Superior temporal gyrus (tissue), 1 donor: ENCODE results near the gene VSIG4.
A peak's percentile ranks its signal among the peaks of the same experiment; 100 is the strongest.

Experiments
- DNase-seq: peaks from one replicate; pipeline ENCODE4 v3.0.0-alpha.2; 2016; ENCODE audit errors: extremely low spot score

The VSIG4 gene

DNA sequence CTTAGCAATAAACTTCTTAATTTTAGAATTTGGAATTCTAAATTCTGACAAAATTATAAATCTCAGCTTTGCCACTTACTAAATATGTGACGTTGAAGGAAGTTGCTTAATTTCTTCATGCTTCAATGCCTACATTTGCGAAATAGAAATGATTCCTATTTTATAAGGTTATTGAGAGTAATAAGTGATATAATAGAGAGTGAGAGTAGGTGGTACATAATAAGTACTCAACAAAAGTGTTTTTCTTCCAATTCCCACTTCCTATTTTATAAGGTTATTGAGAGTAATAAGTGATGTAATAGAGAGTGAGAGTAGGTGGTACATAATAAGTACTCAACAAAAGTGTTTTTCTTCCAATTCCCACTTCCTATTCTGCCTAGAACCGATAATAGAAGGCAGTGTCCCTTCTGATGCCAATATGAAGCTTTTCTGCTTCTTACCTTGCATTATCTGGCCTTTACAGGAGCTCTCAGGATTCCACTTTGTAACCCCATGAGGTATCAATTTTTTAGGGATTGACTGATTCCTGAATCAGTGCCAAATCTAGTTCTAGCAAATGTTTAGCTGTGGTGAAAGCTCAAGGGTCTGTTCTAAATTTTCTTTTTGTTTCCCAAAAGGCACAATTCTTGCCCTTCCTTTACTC, 31.4 kb downstream of the VSIG4 start:
- no peak for DNase-seq

DNA sequence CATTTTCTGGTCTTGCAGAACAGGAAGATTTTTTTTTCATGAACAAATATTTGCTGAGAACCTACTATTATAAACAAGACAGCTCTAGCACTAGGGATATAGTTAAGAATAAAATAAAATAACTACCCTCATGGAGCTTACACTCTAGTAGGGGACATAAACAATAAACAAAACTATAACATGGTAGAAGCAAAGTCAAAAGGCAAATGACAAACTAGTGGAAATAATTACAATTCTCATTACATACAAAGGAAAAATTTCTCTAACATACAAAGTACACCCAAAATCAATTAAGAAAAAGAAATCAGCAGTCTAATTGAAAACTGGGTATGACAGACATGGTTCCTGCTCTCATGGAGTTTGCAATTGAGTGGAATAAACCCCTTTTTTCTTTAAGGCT, 32.0 kb downstream of the VSIG4 start:
- DNase-seq: no peak

GRCh38 chrX:66005830-66006449, 33.9 kb downstream of the VSIG4 start:
- DNase-seq: no peak

- no peak for DNase-seq
Observed at GRCh38 chrX:66004928-66005829, 34.7 kb downstream of the VSIG4 start.

- DNase-seq: no peak
Observed at GRCh38 chrX:66002824-66003680, 36.8 kb downstream of the VSIG4 start.

GRCh38 chrX:66001596-66001995, 38.3 kb downstream of the VSIG4 start:
- no peak for DNase-seq

GRCh38 chrX:66000628-66001272, 39.1 kb downstream of the VSIG4 start:
- no peak for DNase-seq

DNA sequence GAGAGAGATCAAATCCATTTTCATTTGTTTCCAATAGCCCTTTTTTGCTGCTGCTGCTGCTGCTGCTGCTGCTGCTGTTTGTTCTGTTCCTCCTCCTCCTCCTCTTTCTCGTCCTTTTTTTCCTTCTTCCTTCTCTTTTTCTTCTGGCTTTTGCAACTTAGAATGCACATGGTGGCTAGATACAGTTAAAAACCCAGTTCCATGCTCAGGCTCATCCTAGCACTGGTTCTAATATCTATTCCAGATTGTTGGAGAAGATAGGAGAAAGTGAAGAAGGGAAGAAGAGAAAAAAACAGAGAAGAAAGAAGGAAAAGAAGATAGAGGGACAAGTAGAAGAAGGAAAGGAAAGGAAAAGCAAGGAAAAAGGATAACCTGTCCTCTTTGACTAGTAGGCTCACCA, 39.7 kb downstream of the VSIG4 start:
- DNase-seq: no peak

- no peak for DNase-seq
Observed at GRCh38 chrX:65999563-66000148, 40.2 kb downstream of the VSIG4 start.

DNA sequence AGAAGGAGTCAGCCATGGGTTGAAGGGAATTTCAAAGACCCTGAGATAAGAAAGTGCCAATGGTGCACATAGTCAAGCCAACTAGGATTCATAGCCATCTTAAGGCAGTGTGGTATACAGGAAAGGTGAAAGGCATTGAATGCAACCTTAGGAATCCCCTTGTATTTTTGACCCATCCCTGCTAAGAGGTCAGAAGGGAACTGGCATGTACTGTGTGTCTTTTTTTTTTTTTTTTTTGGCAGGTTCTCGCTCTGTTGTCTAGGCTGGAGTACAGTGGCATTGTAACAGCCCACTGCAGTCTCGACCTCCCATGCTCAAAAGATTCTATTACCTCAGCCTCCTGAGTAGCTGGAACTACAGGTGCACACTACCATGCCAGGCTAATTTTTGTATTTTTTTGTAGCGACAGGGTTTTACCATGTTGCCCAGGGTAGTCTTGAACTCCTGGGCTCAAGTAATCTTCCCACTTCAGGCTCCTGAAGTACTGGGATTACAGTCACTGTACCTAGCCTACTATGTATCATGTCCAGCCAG, 40.8 kb downstream of the VSIG4 start:
- no peak for DNase-seq

- no peak for DNase-seq
Observed at GRCh38 chrX:65997978-65998717, 41.7 kb downstream of the VSIG4 start.

DNA sequence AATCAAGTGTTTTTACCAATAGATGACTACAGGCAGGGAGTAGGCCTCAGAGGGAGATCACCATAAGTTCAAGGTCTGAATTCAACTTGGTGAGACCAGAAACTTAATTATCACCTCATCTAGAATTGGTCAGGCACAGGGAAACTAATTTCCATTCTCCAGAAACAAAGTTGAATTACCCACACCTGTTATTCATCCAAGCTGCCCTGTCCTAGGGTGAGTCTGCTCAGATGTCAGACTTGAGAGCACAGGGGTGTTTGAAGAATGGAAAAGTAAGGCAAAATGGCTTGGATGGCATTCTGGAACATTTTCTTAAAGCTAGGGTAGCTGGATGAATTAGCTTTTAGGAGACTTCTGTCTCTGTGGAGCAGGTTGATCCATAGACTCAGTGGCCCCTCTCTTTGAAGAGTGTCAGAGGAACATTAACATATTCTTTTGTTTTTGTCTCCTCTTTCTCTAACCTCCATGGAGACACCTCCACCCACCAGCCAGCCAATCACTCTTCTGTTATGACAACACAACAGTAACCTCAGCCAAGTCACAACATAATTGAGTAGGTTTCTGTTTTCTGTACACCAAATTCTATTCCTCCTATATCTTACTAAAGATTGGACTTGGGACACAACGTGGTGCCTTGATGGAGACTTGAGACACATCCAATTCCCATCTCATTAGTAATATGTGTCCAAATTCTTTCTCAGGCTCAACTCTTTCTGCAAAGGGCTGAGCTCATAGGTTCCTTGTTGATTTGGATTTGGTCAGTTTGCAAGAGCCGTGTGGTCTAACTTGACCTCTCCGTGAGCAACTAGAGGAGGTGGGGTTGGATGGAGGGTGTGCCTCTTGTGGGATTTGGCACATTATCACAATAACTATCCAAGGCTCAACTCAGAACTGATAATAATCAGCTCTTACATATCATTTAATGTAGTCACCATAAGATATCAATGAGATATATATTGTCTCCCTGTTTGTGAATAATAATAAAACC, 45.1 kb downstream of the VSIG4 start:
- DNase-seq: no peak

DNA sequence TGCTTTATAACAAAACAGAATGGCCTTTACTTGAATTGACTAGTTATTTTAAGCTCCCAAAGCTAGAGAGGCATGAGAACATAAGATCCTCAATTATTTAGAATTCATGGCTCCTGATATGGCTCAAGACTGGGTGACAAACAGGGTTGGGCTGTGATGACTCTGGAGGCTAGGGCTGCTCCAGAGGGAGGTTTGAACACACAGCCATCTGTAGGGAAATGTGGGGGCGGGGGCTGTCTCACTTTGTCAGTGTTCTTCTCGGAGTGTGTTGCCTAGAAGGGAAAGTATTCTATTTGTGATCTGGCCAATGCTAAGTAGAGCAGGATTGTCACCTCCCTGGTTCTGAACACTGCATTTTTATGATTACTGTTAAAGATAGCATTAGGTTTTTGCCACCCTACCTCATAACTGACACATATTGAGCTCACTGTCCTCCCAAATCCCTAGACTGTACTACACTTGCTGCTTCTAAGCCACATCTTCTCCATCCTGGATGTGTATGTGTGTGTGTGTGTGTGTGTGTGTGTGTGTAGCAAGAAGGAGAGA, 45.9 kb downstream of the VSIG4 start:
- no peak for DNase-seq

DNA sequence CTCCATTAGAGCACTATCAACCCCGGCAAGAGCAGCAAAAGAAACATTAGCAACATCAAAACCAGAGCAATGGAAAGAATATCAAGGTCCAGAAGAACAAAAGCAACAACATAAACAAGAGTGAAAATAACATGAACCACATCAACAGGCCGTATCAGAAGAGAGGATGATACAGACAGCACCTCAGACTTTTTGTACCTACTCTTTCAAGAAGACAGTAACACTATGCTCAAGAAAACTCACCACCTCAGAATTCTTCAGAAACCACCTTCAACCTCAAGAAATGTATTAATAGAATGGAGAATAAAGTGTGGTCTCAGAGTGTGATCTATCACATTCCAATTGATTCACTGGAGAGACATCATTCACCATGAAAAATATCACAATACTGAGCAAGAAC, 46.5 kb downstream of the VSIG4 start:
- DNase-seq: no peak

DNA sequence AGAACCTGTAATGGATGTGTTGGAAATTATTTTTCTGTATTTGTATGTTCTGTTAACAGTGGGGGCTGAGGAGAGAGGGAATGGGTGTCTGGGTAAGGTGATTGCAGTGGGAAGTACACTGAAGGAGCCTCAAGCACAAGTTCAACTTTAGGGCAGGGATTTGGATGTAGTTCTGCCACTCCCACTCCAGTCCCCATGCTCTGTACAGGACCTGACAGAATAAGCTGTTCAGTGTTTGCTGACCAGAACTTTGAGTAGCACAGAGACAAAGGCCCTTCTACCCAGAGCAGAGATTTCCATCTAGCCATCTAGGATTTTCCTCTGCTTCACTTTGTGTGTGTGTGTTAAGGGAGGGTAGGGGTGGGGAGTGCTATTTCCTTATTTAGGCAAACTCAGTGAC, 49.2 kb downstream of the VSIG4 start:
- no peak for DNase-seq

DNA sequence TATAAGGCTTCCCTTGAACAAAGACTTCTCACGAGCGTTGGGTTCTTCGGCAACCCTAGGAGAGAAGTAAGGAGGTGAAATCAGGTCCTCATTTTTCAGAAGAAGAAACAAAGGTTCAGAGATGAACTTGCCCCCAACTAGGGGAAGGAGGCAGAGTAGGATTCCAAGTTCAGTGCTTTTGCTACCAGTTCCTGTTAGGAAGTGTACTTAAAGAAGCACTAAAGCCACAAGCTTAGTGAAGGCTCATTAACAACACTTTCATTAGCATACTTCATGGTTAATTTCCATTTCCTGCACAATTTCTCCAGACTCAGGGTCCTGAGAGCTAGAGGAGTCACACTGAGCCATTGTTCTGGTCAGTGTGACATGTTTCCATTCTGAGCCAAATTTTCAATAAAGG, 52.1 kb downstream of the VSIG4 start:
- DNase-seq: no peak

DNA sequence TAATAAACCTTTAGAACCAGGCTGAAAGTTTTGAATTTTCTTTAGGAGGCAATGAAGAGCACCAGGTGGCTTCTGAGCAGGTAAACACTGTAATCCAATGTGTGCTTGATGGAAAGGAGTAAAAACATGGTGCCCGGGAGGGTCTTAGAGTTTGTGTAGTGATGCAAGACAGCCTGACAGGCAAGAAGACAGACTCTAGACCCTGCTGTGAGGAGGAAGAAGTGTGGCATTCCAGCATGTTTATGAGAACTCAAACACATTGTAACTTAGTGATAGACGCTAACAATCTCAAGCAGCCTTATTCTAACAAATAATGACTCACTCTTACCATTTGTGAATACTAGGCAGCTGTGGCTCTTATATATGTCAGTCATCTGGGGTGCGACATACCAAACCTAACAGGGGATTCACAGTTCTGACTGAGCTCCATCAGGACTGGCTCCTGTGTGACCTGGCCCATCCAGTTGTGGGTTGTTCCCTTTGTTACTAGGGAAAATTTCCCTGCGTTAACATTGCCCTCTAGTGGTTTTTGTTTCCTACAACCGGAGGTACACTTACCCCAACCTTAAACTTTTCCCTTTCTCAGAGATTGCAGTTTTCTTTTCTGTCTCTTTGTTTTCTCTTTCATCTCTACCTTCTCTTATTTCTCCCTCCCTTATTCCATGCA, 53.8 kb downstream of the VSIG4 start:
- peak; percentile 65 for DNase-seq

DNA sequence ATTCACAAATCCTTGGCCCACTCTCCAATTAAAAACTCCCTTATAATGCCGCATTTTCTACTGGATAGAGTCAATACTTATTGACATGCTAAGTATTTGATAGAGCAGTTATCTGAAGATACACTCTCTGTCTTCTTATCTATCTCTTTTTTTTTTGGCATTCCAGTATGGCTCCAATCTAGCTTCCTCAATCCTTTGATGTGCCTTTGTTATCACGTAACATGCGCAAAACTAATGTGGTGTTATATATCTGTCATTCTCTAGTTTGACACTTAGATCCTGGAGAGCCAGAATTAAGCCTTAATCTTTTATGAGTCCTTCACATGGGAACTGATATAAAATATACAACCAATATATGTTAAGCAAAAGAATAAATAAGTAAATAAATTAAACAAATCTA, 54.7 kb downstream of the VSIG4 start:
- DNase-seq: no peak
